Karpas-422 (cell line): ENCODE data around the gene BCL11A. TPM values are rescaled to one million over a fixed set of nuclear protein-coding genes. Genes with fewer than 3 reads are reported as not detected.

ENCODE experiments used
- DNase-seq: peaks from one replicate; pipeline ENCODE4 v3.0.0-alpha.2; 2015
- H2AFZ ChIP-seq: fragments of 200-600 bp; sonication (generic); 2 replicates; pipeline ENCODE4 v1.6.1; 2014; ENCODE audit warnings: antibody characterized with exemption, low read length, mixed read lengths
- H3K27ac ChIP-seq: fragments of 200-600 bp; sonication (generic); 2 replicates; pipeline ENCODE4 v1.5.1; 2014; ENCODE audit warnings: mild to moderate bottlenecking, low read length, moderate library complexity
- H3K27me3 ChIP-seq: fragments of 200-600 bp; sonication (generic); 2 replicates; pipeline ENCODE4 v1.6.1; 2014; ENCODE audit warnings: low read length, mixed read lengths
- H3K36me3 ChIP-seq: fragments of 200-600 bp; sonication (generic); 2 replicates; pipeline ENCODE4 v1.6.1; 2014; ENCODE audit warnings: low read length, mixed read lengths; ENCODE audit not compliant: insufficient read depth
- H3K4me1 ChIP-seq: fragments of 200-600 bp; sonication (generic); 2 replicates; pipeline ENCODE4 v1.6.1; 2014; ENCODE audit warnings: mild to moderate bottlenecking, low read length, mixed read lengths
- H3K4me2 ChIP-seq: fragments of 200-600 bp; sonication (generic); 2 replicates; pipeline ENCODE4 v1.6.1; 2014; ENCODE audit warnings: low read length, low read depth, mild to moderate bottlenecking; ENCODE audit not compliant: poor library complexity, severe bottlenecking
- H3K4me3 ChIP-seq: fragments of 200-600 bp; sonication (generic); 2 replicates; pipeline ENCODE4 v1.5.1; 2014; ENCODE audit warnings: mild to moderate bottlenecking, antibody characterized with exemption, low read length, mixed read lengths
- H3K79me2 ChIP-seq: fragments of 200-600 bp; sonication (generic); 2 replicates; pipeline ENCODE4 v1.6.1; 2014; ENCODE audit warnings: mild to moderate bottlenecking, low read length, mixed read lengths
- H3K9ac ChIP-seq: fragments of 200-600 bp; sonication (generic); 2 replicates; pipeline ENCODE4 v1.6.0; 2014; ENCODE audit warnings: low read length
- H3K9me2 ChIP-seq: fragments of 200-600 bp; sonication (generic), shearing (Covaris generic); replicated peaks from 2 replicates; pipeline ENCODE4 v1.6.0; 2014; ENCODE audit warnings: mild to moderate bottlenecking, low read length, moderate library complexity; ENCODE audit not compliant: insufficient read depth
- H3K9me3 ChIP-seq: fragments of 300-700, 200-600 bp; sonication (generic); 2 replicates; pipeline ENCODE4 v1.6.1; 2014; ENCODE audit warnings: low read length, mixed read lengths
- H4K20me1 ChIP-seq: fragments of 200-600 bp; sonication (generic); 2 replicates; pipeline ENCODE4 v1.6.1; 2014; ENCODE audit warnings: mild to moderate bottlenecking, antibody characterized with exemption, low read length, low read depth; ENCODE audit not compliant: insufficient read depth
- total RNA-seq: library from RNA; depleted of rRNA; stranded (reverse); fragments of >200 nt; shearing (Covaris generic); gene quantifications from 2 replicates; pipeline ENCODE4 v1.2.3, GENCODE V29; 2014; ENCODE audit warnings: low replicate concordance

The BCL11A gene
- total RNA-seq, 1 experiment from 2014 or later: 190 TPM

GRCh38 chr2:60472663-60473289 is 80.7 kb downstream of the BCL11A start:
- Histone ChIP-seq H3K79me2 (peaks cover 99% of the 10 kb centered on the region), H3K4me1 (no peaks in the 10 kb centered on the region), H3K4me3 (no peak overlapping the region), H3K9ac (no peak overlapping the region), H3K27ac (no peak overlapping the region), H2AFZ (no peak overlapping the region), H3K9me3 (no peaks in the 10 kb centered on the region), H3K27me3 (no peaks in the 10 kb centered on the region), H3K36me3 (peaks cover 85% of the 10 kb centered on the region), H3K9me2 (peaks cover 5% of the 10 kb centered on the region; the same call in 1 of the 2 replicates), H4K20me1 (peaks cover 4% of the 10 kb centered on the region; the same call in 1 of the 2 replicates), H3K4me2 (no peak overlapping the region)
- no peak for DNase-seq

- Histone ChIP-seq H2AFZ (no peak overlapping the region), H3K9me2 (peaks cover 5% of the 10 kb centered on the region; the same call in 1 of the 2 replicates), H4K20me1 (peaks cover 4% of the 10 kb centered on the region; the same call in 1 of the 2 replicates), H3K27ac (no peak overlapping the region), H3K9ac (no peak overlapping the region), H3K27me3 (no peaks in the 10 kb centered on the region), H3K9me3 (no peaks in the 10 kb centered on the region), H3K4me2 (no peak overlapping the region), H3K4me3 (no peak overlapping the region), H3K36me3 (peaks cover 83% of the 10 kb centered on the region), H3K79me2 (peaks cover 92% of the 10 kb centered on the region), H3K4me1 (no peaks in the 10 kb centered on the region)
- no peak for DNase-seq
Measured at GRCh38 chr2:60472041-60472440, 81.4 kb downstream of the BCL11A start.

- Histone ChIP-seq H3K36me3 (peaks cover 72% of the 10 kb centered on the region), H2AFZ (no peak overlapping the region), H3K4me2 (no peak overlapping the region), H3K27me3 (no peaks in the 10 kb centered on the region), H3K9ac (no peak overlapping the region), H3K4me3 (no peak overlapping the region), H4K20me1 (peaks cover 4% of the 10 kb centered on the region; the same call in 1 of the 2 replicates), H3K79me2 (peaks cover 92% of the 10 kb centered on the region), H3K27ac (no peak overlapping the region), H3K9me2 (peaks cover 5% of the 10 kb centered on the region; the same call in 1 of the 2 replicates), H3K4me1 (no peaks in the 10 kb centered on the region), H3K9me3 (no peaks in the 10 kb centered on the region)
- no peak for DNase-seq
Measured at GRCh38 chr2:60470340-60470739, 83.1 kb downstream of the BCL11A start.

DNA sequence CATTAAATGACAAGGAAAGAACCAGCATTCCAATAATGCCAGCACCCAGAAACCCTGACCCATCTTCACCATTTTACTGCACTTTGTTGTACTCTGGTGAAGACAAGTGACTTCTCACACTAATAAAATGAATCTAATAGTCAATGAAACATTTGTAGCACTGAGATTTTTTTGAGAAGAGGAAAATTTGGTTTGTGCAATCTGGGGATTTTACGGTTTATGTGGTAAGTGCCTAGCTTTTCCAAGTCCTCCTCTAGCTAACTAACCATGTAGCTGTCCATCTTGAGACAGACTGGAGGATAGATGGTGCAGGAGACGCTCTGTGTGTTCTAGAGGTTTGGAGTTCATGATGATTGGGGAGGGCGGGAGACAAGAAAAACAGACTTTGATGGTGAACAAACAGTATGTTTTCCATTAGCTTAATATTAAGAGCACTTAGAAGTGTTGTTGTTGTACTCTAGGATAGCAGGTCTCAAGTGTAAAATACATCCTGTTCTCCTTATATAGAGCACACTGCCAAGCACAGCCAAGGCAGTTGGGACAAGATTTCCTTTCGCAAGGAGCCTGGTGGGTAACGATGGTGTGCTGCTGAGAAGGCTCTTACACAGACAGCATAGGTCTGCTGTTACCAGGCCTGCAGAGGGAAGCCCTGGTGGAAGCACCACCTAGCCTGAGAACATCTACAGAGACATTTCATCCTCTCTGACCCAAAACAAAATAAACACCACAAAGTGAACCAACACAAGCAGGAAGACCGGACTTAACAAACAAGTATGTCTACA is 83.7 kb downstream of the BCL11A start:
- peaks cover 92% of the 10 kb centered on the region for H3K79me2 ChIP-seq
- H3K4me1 ChIP-seq: no peaks in the 10 kb centered on the region
- no peaks in the 10 kb centered on the region for H3K27me3 ChIP-seq
- no peak overlapping the region for H3K4me3 ChIP-seq
- H3K9ac ChIP-seq: no peak overlapping the region
- DNase-seq: no peak
- peaks cover 71% of the 10 kb centered on the region for H3K36me3 ChIP-seq
- peaks cover 4% of the 10 kb centered on the region; the same call in 1 of the 2 replicates for H4K20me1 ChIP-seq
- no peak overlapping the region for H2AFZ ChIP-seq
- H3K27ac ChIP-seq: no peak overlapping the region
- H3K9me2 ChIP-seq: peaks cover 5% of the 10 kb centered on the region; the same call in 1 of the 2 replicates
- H3K9me3 ChIP-seq: no peaks in the 10 kb centered on the region
- no peak overlapping the region for H3K4me2 ChIP-seq

DNA sequence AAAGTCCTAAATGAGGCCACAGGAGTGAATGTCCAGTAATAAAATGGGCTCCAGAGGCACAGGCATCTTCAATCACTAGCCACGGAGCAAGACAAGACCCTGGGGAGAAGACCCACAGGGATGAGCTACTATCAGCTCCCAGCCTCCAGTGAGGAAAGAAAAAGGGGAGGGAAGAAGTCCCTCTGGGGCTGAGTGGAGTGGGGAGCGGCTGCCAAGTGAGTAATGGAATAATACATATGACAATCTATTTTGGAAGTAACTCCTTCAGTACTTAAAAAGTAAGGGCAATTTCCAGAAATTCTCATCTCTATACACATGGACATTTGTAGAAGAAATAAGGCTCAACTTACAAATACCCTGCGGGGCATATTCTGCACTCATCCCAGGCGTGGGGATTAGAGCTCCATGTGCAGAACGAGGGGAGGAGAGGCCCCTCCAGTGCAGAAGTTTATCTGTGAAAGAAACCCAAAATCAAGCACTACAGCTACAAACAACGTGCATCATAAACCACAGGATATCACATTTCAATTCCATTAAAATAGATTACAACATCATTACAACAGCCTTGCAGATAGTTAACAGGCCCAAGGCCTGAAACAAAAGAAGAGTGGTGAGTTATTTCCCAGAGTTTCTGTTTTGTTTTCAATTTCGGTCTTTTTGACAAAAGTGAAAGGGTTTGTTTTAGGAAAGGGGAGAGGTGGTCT is 84.9 kb downstream of the BCL11A start:
- H3K36me3 ChIP-seq: peaks cover 65% of the 10 kb centered on the region
- no peaks in the 10 kb centered on the region for H4K20me1 ChIP-seq
- no peaks in the 10 kb centered on the region for H3K9me3 ChIP-seq
- H3K9ac ChIP-seq: no peak overlapping the region
- peaks cover 5% of the 10 kb centered on the region; the same call in 1 of the 2 replicates for H3K9me2 ChIP-seq
- H3K4me2 ChIP-seq: no peak overlapping the region
- H3K79me2 ChIP-seq: peaks cover 91% of the 10 kb centered on the region
- no peak overlapping the region for H2AFZ ChIP-seq
- no peak for DNase-seq
- no peaks in the 10 kb centered on the region for H3K27me3 ChIP-seq
- H3K4me1 ChIP-seq: no peaks in the 10 kb centered on the region
- no peak overlapping the region for H3K27ac ChIP-seq
- H3K4me3 ChIP-seq: no peak overlapping the region

- H3K79me2 ChIP-seq: peaks cover 84% of the 10 kb centered on the region
- H2AFZ ChIP-seq: no peak overlapping the region
- H3K27me3 ChIP-seq: no peaks in the 10 kb centered on the region
- H4K20me1 ChIP-seq: no peaks in the 10 kb centered on the region
- DNase-seq: no peak
- no peak overlapping the region for H3K4me3 ChIP-seq
- no peaks in the 10 kb centered on the region for H3K9me3 ChIP-seq
- peaks cover 62% of the 10 kb centered on the region for H3K36me3 ChIP-seq
- H3K27ac ChIP-seq: 0 out of 2 replicates have a peak overlapping the region, but pooled peaks have one; percentile 16
- no peaks in the 10 kb centered on the region for H3K4me1 ChIP-seq
- peaks cover 5% of the 10 kb centered on the region; the same call in 1 of the 2 replicates for H3K9me2 ChIP-seq
- no peak overlapping the region for H3K9ac ChIP-seq
- H3K4me2 ChIP-seq: no peak overlapping the region
Measured at GRCh38 chr2:60466161-60466702, 87.2 kb downstream of the BCL11A start.

GRCh38 chr2:60465736-60466135 is 87.7 kb downstream of the BCL11A start:
- peaks cover 5% of the 10 kb centered on the region; the same call in 1 of the 2 replicates for H3K9me2 ChIP-seq
- no peak overlapping the region for H3K9ac ChIP-seq
- no peaks in the 10 kb centered on the region for H4K20me1 ChIP-seq
- H2AFZ ChIP-seq: no peak overlapping the region
- H3K27me3 ChIP-seq: no peaks in the 10 kb centered on the region
- no peaks in the 10 kb centered on the region for H3K4me1 ChIP-seq
- peaks cover 79% of the 10 kb centered on the region for H3K79me2 ChIP-seq
- no peak overlapping the region for H3K27ac ChIP-seq
- H3K4me2 ChIP-seq: no peak overlapping the region
- no peak overlapping the region for H3K4me3 ChIP-seq
- H3K36me3 ChIP-seq: peaks cover 58% of the 10 kb centered on the region
- no peak for DNase-seq
- no peaks in the 10 kb centered on the region for H3K9me3 ChIP-seq
